HEK293 (cell line): ENCODE results near the gene CACYBP.

Experiments used
- CTCF ChIA-PET: fragments of 350-600 bp; formaldehyde crosslinking; extraction: SDS; loops from one replicate; lab custom pipeline; 2021; ENCODE audit warnings: antibody characterized with exemption; lab: Yijun Ruan, JAX
- POLR2A ChIA-PET: fragments of 300-600 bp; formaldehyde crosslinking; extraction: SDS; loops from one replicate; lab custom pipeline; 2020; ENCODE audit warnings: antibody characterized with exemption, inconsistent platforms; lab: Yijun Ruan, JAX
- H3K27ac ChIP-seq: fragments of 200-500 bp; sonication (Bioruptor generic); 2 replicates; pipeline ENCODE4 v1.5.1; 2014; ENCODE audit warnings: low read depth, low read length, control low read depth, inconsistent platforms; ENCODE audit errors: extremely low read depth
- H3K36me3 ChIP-seq, 2 experiments: fragments of 200-500 bp in 1 of 2; sonication (Bioruptor generic) in 1 of 2; 1 replicate in 1 of 2; 2 replicates in 1 of 2; pipeline ENCODE4 v1.5.1; 2014 to 2017; ENCODE audit warnings: inconsistent platforms in 2 of 2, low read length in 2 of 2; ENCODE audit not compliant: control insufficient read depth in 2 of 2, insufficient read depth in 1 of 2
- H3K4me1 ChIP-seq: fragments of 200-500 bp; sonication (Bioruptor generic); 2 replicates; pipeline ENCODE4 v1.5.1; 2014; ENCODE audit warnings: mild to moderate bottlenecking, low read length, inconsistent platforms; ENCODE audit not compliant: control insufficient read depth, insufficient read depth
- H3K4me3 ChIP-seq: 2 replicates; pipeline ENCODE4 v1.5.1; 2011; ENCODE audit warnings: low read depth, mild to moderate bottlenecking, control low read depth, low read length, moderate library complexity
- H3K9me3 ChIP-seq: fragments of 200-500 bp; sonication (Bioruptor generic); 2 replicates; pipeline ENCODE4 v1.5.1; 2014; ENCODE audit warnings: low read depth, low read length, inconsistent platforms; ENCODE audit not compliant: control insufficient read depth, insufficient read depth
- BCL6B ChIP-seq: fragments of 450-650 bp; formaldehyde crosslinking; IDR thresholded peaks from 2 replicates; pipeline ENCODE4 v1.5.1; 2017; ENCODE audit warnings: missing biosample characterization, missing genetic modification characterization
- PRDM10 ChIP-seq: fragments of 450-650 bp; formaldehyde crosslinking; IDR thresholded peaks from 2 replicates; pipeline ENCODE4 v1.5.1; 2016; ENCODE audit warnings: missing biosample characterization, missing genetic modification characterization
- ZBTB21 ChIP-seq: fragments of 450-650 bp; formaldehyde crosslinking; IDR thresholded peaks from 2 replicates; pipeline ENCODE4 v1.5.1; 2017; ENCODE audit warnings: missing biosample characterization, missing genetic modification characterization
- ZFHX2 ChIP-seq: fragments of 450-650 bp; formaldehyde crosslinking; conservative IDR thresholded peaks from 2 replicates; pipeline ENCODE4 v1.5.1; 2016; ENCODE audit warnings: missing biosample characterization, missing genetic modification characterization
- ZFP37 ChIP-seq: fragments of 450-650 bp; formaldehyde crosslinking; IDR thresholded peaks from 2 replicates; pipeline ENCODE4 v1.5.1; 2016; ENCODE audit warnings: missing biosample characterization, missing genetic modification characterization
- ZNF157 ChIP-seq: fragments of 450-650 bp; formaldehyde crosslinking; IDR thresholded peaks from 2 replicates; pipeline ENCODE4 v1.5.1; 2016; ENCODE audit warnings: missing biosample characterization, missing genetic modification characterization
- ZNF324 ChIP-seq: fragments of 450-650 bp; formaldehyde crosslinking; IDR thresholded peaks from 2 replicates; pipeline ENCODE4 v1.5.1; 2016; ENCODE audit warnings: missing biosample characterization, missing genetic modification characterization
- ZNF366 ChIP-seq: fragments of 450-650 bp; formaldehyde crosslinking; conservative IDR thresholded peaks from 2 replicates; pipeline ENCODE4 v1.5.1; 2016; ENCODE audit warnings: missing biosample characterization, missing genetic modification characterization
- ZNF416 ChIP-seq: fragments of 450-650 bp; formaldehyde crosslinking; IDR thresholded peaks from 2 replicates; pipeline ENCODE4 v1.5.1; 2016; ENCODE audit warnings: missing biosample characterization, missing genetic modification characterization
- ZNF423 ChIP-seq: fragments of 450-650 bp; formaldehyde crosslinking; IDR thresholded peaks from 2 replicates; pipeline ENCODE4 v1.5.1; 2016; ENCODE audit warnings: missing biosample characterization, missing genetic modification characterization
- ZNF473 ChIP-seq: fragments of 450-650 bp; formaldehyde crosslinking; IDR thresholded peaks from 2 replicates; pipeline ENCODE4 v1.5.1; 2017; ENCODE audit warnings: missing biosample characterization, missing genetic modification characterization
- ZNF518A ChIP-seq: fragments of 450-650 bp; formaldehyde crosslinking; conservative IDR thresholded peaks from 2 replicates; pipeline ENCODE4 v1.5.1; 2016; ENCODE audit warnings: low read depth, missing biosample characterization, missing genetic modification characterization
- ZNF521 ChIP-seq: fragments of 450-650 bp; formaldehyde crosslinking; IDR thresholded peaks from 2 replicates; pipeline ENCODE4 v1.5.1; 2017; ENCODE audit warnings: missing biosample characterization, mild to moderate bottlenecking, missing genetic modification characterization
- ZNF549 ChIP-seq: fragments of 450-650 bp; IDR thresholded peaks from 2 replicates; pipeline ENCODE4 v1.5.1; 2018; ENCODE audit warnings: missing biosample characterization, missing genetic modification characterization, mild to moderate bottlenecking, inconsistent platforms, moderate library complexity
- ZNF558 ChIP-seq: fragments of 450-650 bp; formaldehyde crosslinking; IDR thresholded peaks from 2 replicates; pipeline ENCODE4 v1.5.1; 2016; ENCODE audit warnings: missing biosample characterization, missing genetic modification characterization
- ZNF600 ChIP-seq: fragments of 450-650 bp; formaldehyde crosslinking; IDR thresholded peaks from 2 replicates; pipeline ENCODE4 v1.5.1; 2016; ENCODE audit warnings: missing biosample characterization, missing genetic modification characterization
- ZNF777 ChIP-seq: fragments of 450-650 bp; formaldehyde crosslinking; IDR thresholded peaks from 2 replicates; pipeline ENCODE4 v1.5.1; 2017; ENCODE audit warnings: missing biosample characterization, missing genetic modification characterization, borderline replicate concordance
- ZSCAN30 ChIP-seq: fragments of 450-650 bp; IDR thresholded peaks from 2 replicates; pipeline ENCODE4 v1.5.1; 2018; ENCODE audit warnings: missing biosample characterization, mild to moderate bottlenecking, missing genetic modification characterization, moderate library complexity
- ZXDB ChIP-seq: fragments of 450-650 bp; formaldehyde crosslinking; IDR thresholded peaks from 2 replicates; pipeline ENCODE4 v1.5.1; 2016; ENCODE audit warnings: missing biosample characterization, missing genetic modification characterization

Gene CACYBP

GRCh38 chr1:174969977-174970376, 29.8 kb upstream of the CACYBP start:
- H3K4me3 ChIP-seq: no peak overlapping the region
- H3K36me3 ChIP-seq: no peaks in the 10 kb centered on the region
- no peaks in the 10 kb centered on the region for H3K9me3 ChIP-seq
- ChIA-PET CTCF (interaction anchor here (0.5 to 1.2 kb wide), 3 partner anchors 14 to 404 kb away, joined by 3 read pairs; no protein-coding TSS in a partner anchor), POLR2A (no interaction called here)
- H3K4me1 ChIP-seq: peaks cover under 1% of the 10 kb centered on the region; the same call in 1 of the 2 replicates
- no peak overlapping the region for H3K27ac ChIP-seq
- TF ChIP-seq ZNF518A (tag by site-specific recombination) (no peak), ZNF366 (tag by site-specific recombination) (no peak), ZNF777 (tag by site-specific recombination) (no peak), ZNF473 (no peak), PRDM10 (tag by site-specific recombination) (no peak), ZNF558 (tag by site-specific recombination) (no peak), BCL6B (no peak), ZNF324 (tag by site-specific recombination) (no peak), ZXDB (tag by site-specific recombination) (no peak), ZNF416 (tag by site-specific recombination) (no peak), ZSCAN30 (tag by site-specific recombination) (no peak), ZFP37 (tag by site-specific recombination) (no peak), ZNF521 (tag by site-specific recombination) (no peak), ZNF549 (no peak), ZNF600 (tag by site-specific recombination) (no peak), ZFHX2 (tag by site-specific recombination) (no peak), ZBTB21 (no peak), ZNF423 (no peak), ZNF157 (tag by site-specific recombination) (no peak)
